ENCODE data around the gene CETN3. TPM values are rescaled to one million over a fixed set of nuclear protein-coding genes. Genes with fewer than 3 reads are reported as not detected.
A peak's percentile ranks its signal among the peaks of the same experiment; 100 is the strongest.

CETN3 gene
- total and polyA plus RNA-seq, 9 of the 15 experiments (the other 6 are each of a cell fraction or from before 2014, with no cell fraction given), result 43.3 to 113 (median 82.4) TPM

DNA sequence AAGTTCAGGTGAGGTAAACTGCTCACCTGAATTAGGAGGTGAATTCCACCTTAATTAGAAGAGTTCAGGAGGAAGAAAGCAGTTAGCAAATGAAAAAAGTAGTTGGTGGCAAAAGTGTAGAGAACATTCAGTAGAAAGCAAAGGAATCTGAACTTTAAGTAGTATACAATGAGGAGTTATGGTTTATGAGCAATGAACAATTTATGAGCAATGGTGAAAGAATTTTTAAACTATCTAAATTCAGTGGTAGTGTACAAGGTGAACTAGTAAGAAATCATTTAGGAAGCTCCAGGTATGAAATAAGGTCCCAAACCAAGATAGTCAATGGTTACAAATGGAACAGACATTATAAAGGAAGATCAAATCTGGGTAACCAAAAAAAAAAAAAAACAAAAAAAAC lies 3.1 kb downstream of the CETN3 start:
- ATAC-seq, result no peak
- H3K27ac ChIP-seq (ENCODE audit: extremely low read depth, low read depth, low read length), result no peak overlapping the region
- intact Hi-C loops (cut with micrococcal nuclease), result loop anchor here (5.0 kb wide), 2 partner anchors 236 to 1524 kb away; partner anchors contain the start of gene MEF2C
- H3K4me2 ChIP-seq (ENCODE audit: insufficient read depth, low read length), result no peak overlapping the region
- no TSS peak for BruUV-seq (replicated peaks)
- ChIA-PET POLR2A (no interaction called here), CTCF (ENCODE audit: low intra/inter-chr PET ratio) (no interaction called here)
- in situ Hi-C loops (cut with MboI), result no loop called here
- FAIRE-seq, result no peak
- no peaks in the 10 kb centered on the region; the same call in 1 of the 2 replicates for H4K20me1 ChIP-seq (replicated peaks; ENCODE audit: control insufficient read depth, insufficient read depth, low read length)
- TF ChIP-seq NFATC3 (IDR thresholded peaks at IDR 0.05) (no peak), SMC3 (conservative IDR thresholded peaks at IDR 0.05; ENCODE audit: insufficient read depth, low read depth, low read length) (no peak), KAT2B (IDR thresholded peaks at IDR 0.05; ENCODE audit: low read depth, low read length) (no peak)
- TF ChIP-seq, protein P1, sequence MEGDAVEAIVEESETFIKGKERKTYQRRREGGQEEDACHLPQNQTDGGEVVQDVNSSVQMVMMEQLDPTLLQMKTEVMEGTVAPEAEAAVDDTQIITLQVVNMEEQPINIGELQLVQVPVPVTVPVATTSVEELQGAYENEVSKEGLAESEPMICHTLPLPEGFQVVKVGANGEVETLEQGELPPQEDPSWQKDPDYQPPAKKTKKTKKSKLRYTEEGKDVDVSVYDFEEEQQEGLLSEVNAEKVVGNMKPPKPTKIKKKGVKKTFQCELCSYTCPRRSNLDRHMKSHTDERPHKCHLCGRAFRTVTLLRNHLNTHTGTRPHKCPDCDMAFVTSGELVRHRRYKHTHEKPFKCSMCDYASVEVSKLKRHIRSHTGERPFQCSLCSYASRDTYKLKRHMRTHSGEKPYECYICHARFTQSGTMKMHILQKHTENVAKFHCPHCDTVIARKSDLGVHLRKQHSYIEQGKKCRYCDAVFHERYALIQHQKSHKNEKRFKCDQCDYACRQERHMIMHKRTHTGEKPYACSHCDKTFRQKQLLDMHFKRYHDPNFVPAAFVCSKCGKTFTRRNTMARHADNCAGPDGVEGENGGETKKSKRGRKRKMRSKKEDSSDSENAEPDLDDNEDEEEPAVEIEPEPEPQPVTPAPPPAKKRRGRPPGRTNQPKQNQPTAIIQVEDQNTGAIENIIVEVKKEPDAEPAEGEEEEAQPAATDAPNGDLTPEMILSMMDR (IDR thresholded peaks at IDR 0.05 in 2 of 3, conservative IDR thresholded peaks at IDR 0.05 in 1 of 3; ENCODE audit: insufficient read depth in 2 of 3, low read depth in 1 of 3, low read length in 3 of 3), result no peak
- peaks cover 73% of the 10 kb centered on the region for H3K79me2 ChIP-seq (ENCODE audit: control insufficient read depth, insufficient read depth, low read length)
- no peaks in the 10 kb centered on the region; a peak in 1 of 5 replicates for H3K4me1 ChIP-seq (replicated peaks in 1 of 2; ENCODE audit: control insufficient read depth in 2 of 2, insufficient read depth in 2 of 2, low read length in 2 of 2)
- no peaks in the 10 kb centered on the region for H3K27me3 ChIP-seq (ENCODE audit: control insufficient read depth in 2 of 2, insufficient read depth in 2 of 2, low read length in 2 of 2)
- DNase-seq (ENCODE audit: extremely low read depth in 1 of 4, low spot score in 3 of 4), result no peak
- H3K9me3 ChIP-seq (replicated peaks; ENCODE audit: control insufficient read depth, insufficient read depth, low read depth, low read length), result no peaks in the 10 kb centered on the region
- H3K9ac ChIP-seq (ENCODE audit: insufficient read depth in 1 of 2, low read depth in 2 of 2, low read length in 2 of 2), result peak overlapping the region in 1 of 2 experiments; percentile 99; a peak in 2 of 4 replicates
- peaks cover 49% of the 10 kb centered on the region for H3K36me3 ChIP-seq (ENCODE audit: control insufficient read depth, insufficient read depth, low read length)
- no peaks in the 10 kb centered on the region for H3K9me1 ChIP-seq (ENCODE audit: control insufficient read depth, insufficient read depth, low read length)
- no peak overlapping the region for H3K4me3 ChIP-seq
- no peak overlapping the region for H2AFZ ChIP-seq (ENCODE audit: low read depth, low read length)

Data from K562 (cell line).